HG02973 (cell line): ENCODE measurements around the gene PRM2.
A peak's percentile ranks its signal among the peaks of the same experiment; 100 is the strongest.

Source experiments
- ATAC-seq: cut with Tn5 transposase; IDR thresholded peaks from one replicate; pipeline ENCODE4 v1.9.1; 2021; ENCODE audit warnings: moderate library complexity; ENCODE audit not compliant: unreplicated experiment

Gene PRM2

GRCh38 chr16:11264155-11264832 lies 12.0 kb downstream of the PRM2 start:
- no peak for ATAC-seq

- ATAC-seq, result no peak
These were observed 12.5 kb downstream of the PRM2 start for GRCh38 chr16:11263737-11264136.

- no peak for ATAC-seq
These were observed 13.4 kb downstream of the PRM2 start for GRCh38 chr16:11262915-11263314.

GRCh38 chr16:11260596-11260966 lies 15.7 kb downstream of the PRM2 start:
- ATAC-seq, result no peak

GRCh38 chr16:11259655-11260595 lies 16.4 kb downstream of the PRM2 start:
- no peak for ATAC-seq

GRCh38 chr16:11258553-11259492 lies 17.5 kb downstream of the PRM2 start:
- ATAC-seq, result no peak

- ATAC-seq, result no peak
These were observed 18.9 kb downstream of the PRM2 start for GRCh38 chr16:11257131-11257938.

- ATAC-seq, result no peak
These were observed 19.6 kb downstream of the PRM2 start for GRCh38 chr16:11256661-11257130.

- peak; percentile 42 for ATAC-seq
These were observed 20.3 kb downstream of the PRM2 start, which contains the start of gene SOCS1 for GRCh38 chr16:11255737-11256660. Gene SOCS1, minus strand, starts transcription at chr16:11256204. Its CDS starts 726 bp downstream, at chr16:11255478.

- ATAC-seq, result no peak
These were observed 21.2 kb downstream of the PRM2 start for GRCh38 chr16:11254913-11255736.

- ATAC-seq, result no peak
These were observed 22.0 kb downstream of the PRM2 start for GRCh38 chr16:11253995-11254912.

- no peak for ATAC-seq
These were observed 23.0 kb downstream of the PRM2 start for GRCh38 chr16:11253009-11253994.

- ATAC-seq, result no peak
These were observed 23.8 kb downstream of the PRM2 start for GRCh38 chr16:11252482-11252931.

GRCh38 chr16:11251525-11252481 lies 24.5 kb downstream of the PRM2 start:
- no peak for ATAC-seq
